RPMI8226 (cell line): ENCODE data around the gene ZBTB48.
"Not testable (repeated sequence)": the region's sequence is repeated elsewhere in the genome, so short reads cannot be mapped to it uniquely, and the experiment has no call there.

Experiments used
- DNase-seq: peaks from one replicate; pipeline ENCODE4 v3.0.0-alpha.2; 2015

Gene ZBTB48

GRCh38 chr1:6579374-6580118, at the start of gene ZBTB48:
ZBTB48 (plus strand) TSS chr1:6579994; CDS start chr1:6580610, 616 bp downstream.
- peak; percentile 100 for DNase-seq

- DNase-seq = no peak
Observed at GRCh38 chr1:6530504-6531160, 49.2 kb upstream of the ZBTB48 start.

- DNase-seq = no peak
Observed at GRCh38 chr1:6531996-6532395, 47.8 kb upstream of the ZBTB48 start.

GRCh38 chr1:6534248-6534822, 45.5 kb upstream of the ZBTB48 start:
- DNase-seq = no peak

- no peak for DNase-seq
Observed at GRCh38 chr1:6535214-6535613, 44.6 kb upstream of the ZBTB48 start.

GRCh38 chr1:6536291-6536690, 43.5 kb upstream of the ZBTB48 start:
- no peak for DNase-seq

GRCh38 chr1:6538956-6539355, 40.8 kb upstream of the ZBTB48 start:
- DNase-seq = no peak

- DNase-seq = no peak
Observed at GRCh38 chr1:6544831-6545230, 35.0 kb upstream of the ZBTB48 start.

GRCh38 chr1:6545276-6546112, 34.3 kb upstream of the ZBTB48 start:
- no peak for DNase-seq

- no peak for DNase-seq
Observed at GRCh38 chr1:6546326-6546725, 33.5 kb upstream of the ZBTB48 start.

GRCh38 chr1:6547301-6547700, 32.5 kb upstream of the ZBTB48 start:
- DNase-seq = no peak

GRCh38 chr1:6554031-6554906, 25.5 kb upstream of the ZBTB48 start, which contains the start of gene NOL9:
NOL9 (minus strand) TSS chr1:6554513; CDS start chr1:6554502, 11 bp downstream.
- DNase-seq = peak; percentile 97

GRCh38 chr1:6554907-6555778, 24.7 kb upstream of the ZBTB48 start, which contains the start of gene TAS1R1:
TAS1R1 (plus strand) TSS chr1:6555307; CDS start chr1:6555374, 67 bp downstream.
- DNase-seq = no peak

GRCh38 chr1:6557597-6557996, 22.2 kb upstream of the ZBTB48 start:
- DNase-seq = no peak

GRCh38 chr1:6559161-6559560, 20.6 kb upstream of the ZBTB48 start:
- not testable (repeated sequence) for DNase-seq

GRCh38 chr1:6560267-6560666, 19.5 kb upstream of the ZBTB48 start:
- no peak for DNase-seq

GRCh38 chr1:6569033-6569432, 10.8 kb upstream of the ZBTB48 start:
- no peak for DNase-seq

- peak; percentile 63 for DNase-seq
Observed at GRCh38 chr1:6570100-6570499, 9.7 kb upstream of the ZBTB48 start.

GRCh38 chr1:6570987-6571386, 8.8 kb upstream of the ZBTB48 start:
- no peak for DNase-seq

- DNase-seq = no peak
Observed at GRCh38 chr1:6572653-6573383, 7.0 kb upstream of the ZBTB48 start.
